OCI-LY7 (cell line): Measurements from ENCODE around the gene VPS35L. TPM values are rescaled to one million over a fixed set of nuclear protein-coding genes. Genes with fewer than 3 reads are reported as not detected.

Experiments used
- BruUV-seq: library from RNA; stranded (reverse); fragments of 400-500 nt; replicated peaks from 2 replicates; lab custom pipeline; 2021; lab: Mats Ljungman, UMichigan
- CTCF ChIA-PET: fragments of 300-600 bp; sonication (Branson Sonifier 250); formaldehyde crosslinking; loops from one replicate; lab custom pipeline; 2022; ENCODE audit warnings: antibody characterized with exemption; ENCODE audit not compliant: unreplicated experiment; lab: Charles Lee
- POLR2A ChIA-PET: fragments of 300-600 bp; sonication (Branson Sonifier 250); formaldehyde crosslinking; loops from one replicate; lab custom pipeline; 2022; ENCODE audit warnings: antibody characterized with exemption; lab: Charles Lee
- DNase-seq: peaks from one replicate; pipeline ENCODE4 v3.0.0-alpha.2; 2015; ENCODE audit warnings: low spot score
- H2AFZ ChIP-seq: fragments of 200-600 bp; sonication (generic), shearing (Covaris generic); 2 replicates; pipeline ENCODE4 v1.6.1; 2014; ENCODE audit warnings: mild to moderate bottlenecking, antibody characterized with exemption, low read length, moderate library complexity
- H3K27ac ChIP-seq: fragments of 200-600 bp; sonication (generic); 2 replicates; pipeline ENCODE4 v1.5.1; 2014; ENCODE audit warnings: mixed run types, low read depth, mild to moderate bottlenecking, moderate library complexity, low read length, inconsistent platforms; ENCODE audit not compliant: poor library complexity, severe bottlenecking
- H3K36me3 ChIP-seq: fragments of 200-600 bp; sonication (generic); 2 replicates; pipeline ENCODE4 v1.6.1; 2014; ENCODE audit warnings: mild to moderate bottlenecking, antibody characterized with exemption, low read length, moderate library complexity, mixed read lengths; ENCODE audit not compliant: insufficient read depth
- H3K4me1 ChIP-seq: fragments of 200-600 bp; sonication (generic); 2 replicates; pipeline ENCODE4 v1.5.1; 2014; ENCODE audit warnings: mild to moderate bottlenecking, low read length; ENCODE audit not compliant: insufficient read depth, poor library complexity, severe bottlenecking
- H3K4me2 ChIP-seq: fragments of 200-600 bp; sonication (generic); 2 replicates; pipeline ENCODE4 v1.6.1; 2014; ENCODE audit warnings: mild to moderate bottlenecking, low read length
- H3K4me3 ChIP-seq: fragments of 200-600 bp; sonication (generic); 2 replicates; pipeline ENCODE4 v1.5.1; 2014; ENCODE audit warnings: mild to moderate bottlenecking, low read depth, low read length; ENCODE audit not compliant: poor library complexity, severe bottlenecking
- H3K79me2 ChIP-seq: fragments of 200-600 bp; sonication (generic); 2 replicates; pipeline ENCODE4 v1.6.1; 2016; ENCODE audit warnings: low read depth, mild to moderate bottlenecking, low read length, moderate library complexity, mixed read lengths; ENCODE audit not compliant: insufficient read depth
- H3K9me2 ChIP-seq: fragments of 200-600 bp; sonication (generic); 2 replicates; pipeline ENCODE4 v1.6.1; 2016; ENCODE audit warnings: mild to moderate bottlenecking, low read length, mixed read lengths; ENCODE audit not compliant: insufficient read depth
- H3K9me3 ChIP-seq: fragments of 200-600 bp; sonication (generic); 2 replicates; pipeline ENCODE4 v1.6.1; 2014; ENCODE audit warnings: mild to moderate bottlenecking, mixed run types, low read length, mixed read lengths
- H4K20me1 ChIP-seq: fragments of 200-600 bp; sonication (generic); 2 replicates; pipeline ENCODE4 v1.6.1; 2014; ENCODE audit warnings: mild to moderate bottlenecking, antibody characterized with exemption, low read length, moderate library complexity, mixed read lengths; ENCODE audit not compliant: insufficient read depth
- EZH2phosphoT487 ChIP-seq: fragments of 200-600 bp; sonication (generic); IDR thresholded peaks from 2 replicates; pipeline ENCODE4 v1.6.1; 2018; ENCODE audit warnings: low read depth, borderline replicate concordance, mild to moderate bottlenecking, mixed run types, antibody characterized with exemption, low read length, moderate library complexity, mixed read lengths
- intact Hi-C: fragments of 100-400 bp; cut with micrococcal nuclease; formaldehyde crosslinking; loops from one replicate; pipeline ENCODE4 v1.10.0; 2022; ENCODE audit not compliant: unreplicated experiment
- total RNA-seq, 2 experiments: library from RNA; depleted of rRNA in 1 of 2; stranded (reverse); fragments of >200 nt in 1 of 2; shearing (Covaris generic) in 1 of 2; gene quantifications; 2 replicates each; pipeline ENCODE4 v1.2.3, GENCODE V29; 2014 to 2022
- TF ChIP-seq, protein P1 (sequence below): fragments of 200-600 bp; sonication (generic); conservative IDR thresholded peaks from 2 replicates; pipeline ENCODE4 v1.5.1; 2014; ENCODE audit warnings: mild to moderate bottlenecking, antibody characterized with exemption, low read length, moderate library complexity, mixed read lengths

The VPS35L gene
- total RNA-seq, 2 experiments from 2014 or later, result 16.5 to 65.2 TPM

- Histone ChIP-seq H3K4me3 (peak overlapping the region; percentile 88), H3K79me2 (peaks cover 43% of the 10 kb centered on the region), H3K4me2 (peak overlapping the region; percentile 75), H3K36me3 (peaks cover 28% of the 10 kb centered on the region), H2AFZ (peak overlapping the region; percentile 67), H3K9me2 (no peaks in the 10 kb centered on the region), H3K9me3 (no peaks in the 10 kb centered on the region), H4K20me1 (peaks cover 8% of the 10 kb centered on the region), H3K4me1 (peaks cover 19% of the 10 kb centered on the region), H3K27ac (peak overlapping the region; percentile 33)
- intact Hi-C loops, result loop anchor here (5.0 kb wide), 1 partner anchor 160 kb away; the partner anchor contains the start of gene VPS35L
- TF ChIP-seq, protein P1, sequence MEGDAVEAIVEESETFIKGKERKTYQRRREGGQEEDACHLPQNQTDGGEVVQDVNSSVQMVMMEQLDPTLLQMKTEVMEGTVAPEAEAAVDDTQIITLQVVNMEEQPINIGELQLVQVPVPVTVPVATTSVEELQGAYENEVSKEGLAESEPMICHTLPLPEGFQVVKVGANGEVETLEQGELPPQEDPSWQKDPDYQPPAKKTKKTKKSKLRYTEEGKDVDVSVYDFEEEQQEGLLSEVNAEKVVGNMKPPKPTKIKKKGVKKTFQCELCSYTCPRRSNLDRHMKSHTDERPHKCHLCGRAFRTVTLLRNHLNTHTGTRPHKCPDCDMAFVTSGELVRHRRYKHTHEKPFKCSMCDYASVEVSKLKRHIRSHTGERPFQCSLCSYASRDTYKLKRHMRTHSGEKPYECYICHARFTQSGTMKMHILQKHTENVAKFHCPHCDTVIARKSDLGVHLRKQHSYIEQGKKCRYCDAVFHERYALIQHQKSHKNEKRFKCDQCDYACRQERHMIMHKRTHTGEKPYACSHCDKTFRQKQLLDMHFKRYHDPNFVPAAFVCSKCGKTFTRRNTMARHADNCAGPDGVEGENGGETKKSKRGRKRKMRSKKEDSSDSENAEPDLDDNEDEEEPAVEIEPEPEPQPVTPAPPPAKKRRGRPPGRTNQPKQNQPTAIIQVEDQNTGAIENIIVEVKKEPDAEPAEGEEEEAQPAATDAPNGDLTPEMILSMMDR, result no peak
- no peak for TF ChIP-seq EZH2phosphoT487
- BruUV-seq, result no TSS peak
- DNase-seq, result peak; percentile 11
- ChIA-PET CTCF (no interaction called here), POLR2A (no interaction called here)
Measured at GRCh38 chr16:19717314-19717713, 161.8 kb downstream of the VPS35L start.

GRCh38 chr16:19717741-19718623 lies 162.5 kb downstream of the VPS35L start, which contains the start of the genes IQCK and KNOP1:
Gene IQCK, plus strand, starts transcription at chr16:19718271. Its CDS starts 36 bp downstream, at chr16:19718307.
Gene KNOP1, minus strand, starts transcription at chr16:19718227. Its CDS starts 3,192 bp downstream, at chr16:19715035.
- intact Hi-C loops, result loop anchor here (5.0 kb wide), 1 partner anchor 161 kb away; the partner anchor contains the start of gene VPS35L
- no peaks in the 10 kb centered on the region for H3K9me3 ChIP-seq
- TF ChIP-seq, protein P1, result no peak
- no peak for TF ChIP-seq EZH2phosphoT487
- peaks cover 21% of the 10 kb centered on the region for H3K36me3 ChIP-seq
- TSS peak; percentile 67 for BruUV-seq
- H3K4me3 ChIP-seq, result peak within 1 kb of the TSS; percentile 88
- DNase-seq, result peak; percentile 92
- H3K4me2 ChIP-seq, result peak within 1 kb of the TSS; percentile 75
- H4K20me1 ChIP-seq, result peaks cover 5% of the 10 kb centered on the region
- ChIA-PET POLR2A (interaction anchor here (1.0 kb wide), 1 partner anchor 20 kb away, joined by 3 read pairs; no protein-coding TSS in a partner anchor), CTCF (no interaction called here)
- peaks cover 19% of the 10 kb centered on the region for H3K4me1 ChIP-seq
- H2AFZ ChIP-seq, result peak within 1 kb of the TSS; percentile 67
- H3K9me2 ChIP-seq, result no peaks in the 10 kb centered on the region
- H3K27ac ChIP-seq, result peak within 1 kb of the TSS; percentile 33
- H3K79me2 ChIP-seq, result peaks cover 43% of the 10 kb centered on the region
